Body of pancreas (tissue), 4 donors: Measurements from ENCODE around the gene LHFPL4.
A peak's percentile ranks its signal among the peaks of the same experiment; 100 is the strongest.

Source experiments
- POLR2A ChIP-seq, 3 donors: fragments of 450-650 bp; IDR thresholded peaks; one replicate each; pipeline ENCODE4 v1.6.1; 2016; ENCODE audit warnings: antibody characterized with exemption in 3 of 3, mild to moderate bottlenecking in 2 of 3
- TF ChIP-seq, protein P1 (sequence below), 7 experiments: fragments of 450-650 bp in 4 of 7; fragments of 200-600 bp in 3 of 7; sonication (generic) in 3 of 7; IDR thresholded peaks; one replicate each; pipeline ENCODE4 v1.5.1; 2016 to 2019; ENCODE audit warnings: antibody characterized with exemption in 7 of 7

DNA sequence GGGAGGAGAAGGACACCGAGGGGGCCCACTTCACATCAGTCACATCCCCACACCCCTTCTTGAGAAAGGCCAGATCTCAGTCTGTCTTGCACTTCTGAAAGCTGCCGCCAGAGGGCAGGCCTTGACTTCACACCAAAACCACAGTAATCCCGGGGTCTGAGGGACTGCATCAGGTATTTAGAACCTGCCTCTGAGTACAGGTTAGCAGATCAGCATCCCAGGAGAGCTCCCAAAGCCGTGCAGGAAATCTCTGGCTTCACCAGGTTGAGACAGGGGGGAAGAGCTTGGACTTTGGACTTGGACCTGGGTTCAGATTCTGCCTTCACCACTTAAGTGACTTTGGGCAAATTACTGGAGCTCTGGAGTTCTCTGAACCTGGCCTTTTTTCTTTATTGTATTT is 50.3 kb downstream of the LHFPL4 start:
- TF ChIP-seq, protein P1, sequence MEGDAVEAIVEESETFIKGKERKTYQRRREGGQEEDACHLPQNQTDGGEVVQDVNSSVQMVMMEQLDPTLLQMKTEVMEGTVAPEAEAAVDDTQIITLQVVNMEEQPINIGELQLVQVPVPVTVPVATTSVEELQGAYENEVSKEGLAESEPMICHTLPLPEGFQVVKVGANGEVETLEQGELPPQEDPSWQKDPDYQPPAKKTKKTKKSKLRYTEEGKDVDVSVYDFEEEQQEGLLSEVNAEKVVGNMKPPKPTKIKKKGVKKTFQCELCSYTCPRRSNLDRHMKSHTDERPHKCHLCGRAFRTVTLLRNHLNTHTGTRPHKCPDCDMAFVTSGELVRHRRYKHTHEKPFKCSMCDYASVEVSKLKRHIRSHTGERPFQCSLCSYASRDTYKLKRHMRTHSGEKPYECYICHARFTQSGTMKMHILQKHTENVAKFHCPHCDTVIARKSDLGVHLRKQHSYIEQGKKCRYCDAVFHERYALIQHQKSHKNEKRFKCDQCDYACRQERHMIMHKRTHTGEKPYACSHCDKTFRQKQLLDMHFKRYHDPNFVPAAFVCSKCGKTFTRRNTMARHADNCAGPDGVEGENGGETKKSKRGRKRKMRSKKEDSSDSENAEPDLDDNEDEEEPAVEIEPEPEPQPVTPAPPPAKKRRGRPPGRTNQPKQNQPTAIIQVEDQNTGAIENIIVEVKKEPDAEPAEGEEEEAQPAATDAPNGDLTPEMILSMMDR (IDR thresholded peaks at IDR 0.05) = peak; percentile 59 to 77 (median 64)
- no peak for TF ChIP-seq POLR2A (IDR thresholded peaks at IDR 0.05)
